Measurements from ENCODE around the gene FAN1. TPM values are rescaled to one million over a fixed set of nuclear protein-coding genes. Genes with fewer than 3 reads are reported as not detected.

The FAN1 gene
- total RNA-seq: 17.7 and 18.1 TPM in 2 replicates

GRCh38 chr15:30903497-30904187 is at the start of gene FAN1:
TSS of gene FAN1 (plus strand) at chr15:30903915. CDS start at chr15:30904664, 749 bp downstream.

GRCh38 chr15:30991255-30992235 is 87.8 kb downstream of the FAN1 start, which contains the start of gene MTMR10:
TSS of gene MTMR10 (minus strand) at chr15:30991628. CDS start at chr15:30991506, 122 bp downstream.

Small RNA genes within 50 kb of the gene (small RNA-seq; reads per million reads assigned to genes)
- gene RNU6-466P: not detected

Other genes starting within 250 kb of the FAN1 start
- 41.6 and 52.0 TPM in 2 replicates for gene MTMR10, start 87.7 kb downstream of the FAN1 start, total RNA-seq
- gene TRPM1, start 197.8 kb downstream of the FAN1 start, total RNA-seq: 0.14 and 0.27 TPM in 2 replicates